Activated CD8-positive, alpha-beta T cell treated with anti-CD3 and anti-CD28 coated beads for 36 hours (primary cell): Measurements from ENCODE around the gene USP13. TPM values are rescaled to one million over a fixed set of nuclear protein-coding genes. Genes with fewer than 3 reads are reported as not detected.
A peak's percentile ranks its signal among the peaks of the same experiment; 100 is the strongest.
"Not testable (repeated sequence)": the region's sequence is repeated elsewhere in the genome, so short reads cannot be mapped to it uniquely, and the experiment has no call there.

ENCODE experiments used
- ATAC-seq: fragments of 200-7000 bp; cut with Tn5 transposase; one replicate; pipeline ENCODE4 v1.10.0; 2021; ENCODE audit warnings: mild to moderate bottlenecking, moderate library complexity
- CTCF ChIA-PET: fragments of 350-600 bp; sonication (Branson Sonifier 250); formaldehyde crosslinking; loops from one replicate; lab custom pipeline; 2021; ENCODE audit warnings: antibody characterized with exemption; lab: Charles Lee
- POLR2A ChIA-PET: fragments of 350-600 bp; sonication (Branson Sonifier 250); formaldehyde crosslinking; loops from one replicate; lab custom pipeline; 2021; ENCODE audit warnings: antibody characterized with exemption; lab: Charles Lee
- DNase-seq: peaks from one replicate; pipeline ENCODE4 v3.0.0-alpha.2; 2020
- H3K27ac Mint-ChIP-seq: one replicate; pipeline ENCODE4 v1.8.0; 2021; ENCODE audit warnings: mild to moderate bottlenecking, mixed read lengths
- H3K27me3 Mint-ChIP-seq: one replicate; pipeline ENCODE4 v1.8.0; 2021; ENCODE audit warnings: mixed read lengths
- H3K36me3 Mint-ChIP-seq: one replicate; pipeline ENCODE4 v1.8.0; 2021; ENCODE audit warnings: low read depth, mixed read lengths
- H3K4me1 Mint-ChIP-seq: one replicate; pipeline ENCODE4 v1.8.0; 2021; ENCODE audit warnings: low read depth, mixed read lengths
- H3K4me3 Mint-ChIP-seq: one replicate; pipeline ENCODE4 v1.8.0; 2021; ENCODE audit warnings: mild to moderate bottlenecking, moderate library complexity, mixed read lengths
- H3K9me3 Mint-ChIP-seq: one replicate; pipeline ENCODE4 v1.8.0; 2021; ENCODE audit warnings: mixed read lengths
- intact Hi-C: fragments of 100-400 bp; cut with micrococcal nuclease; formaldehyde crosslinking; loops from one replicate; pipeline ENCODE4 v1.10.0; 2022
- total RNA-seq, 2 experiments: library from RNA; stranded (reverse); gene quantifications; one replicate each; pipeline ENCODE4 v1.2.3, GENCODE V29; 2021
- TF ChIP-seq, protein P1 (sequence below): fragments of 200-600 bp; IDR thresholded peaks from one replicate; pipeline ENCODE4 v1.8.0; 2022; ENCODE audit warnings: antibody characterized with exemption, mild to moderate bottlenecking

Gene USP13
- total RNA-seq, 2 experiments from 2014 or later: 9.6 to 11.7 TPM

DNA sequence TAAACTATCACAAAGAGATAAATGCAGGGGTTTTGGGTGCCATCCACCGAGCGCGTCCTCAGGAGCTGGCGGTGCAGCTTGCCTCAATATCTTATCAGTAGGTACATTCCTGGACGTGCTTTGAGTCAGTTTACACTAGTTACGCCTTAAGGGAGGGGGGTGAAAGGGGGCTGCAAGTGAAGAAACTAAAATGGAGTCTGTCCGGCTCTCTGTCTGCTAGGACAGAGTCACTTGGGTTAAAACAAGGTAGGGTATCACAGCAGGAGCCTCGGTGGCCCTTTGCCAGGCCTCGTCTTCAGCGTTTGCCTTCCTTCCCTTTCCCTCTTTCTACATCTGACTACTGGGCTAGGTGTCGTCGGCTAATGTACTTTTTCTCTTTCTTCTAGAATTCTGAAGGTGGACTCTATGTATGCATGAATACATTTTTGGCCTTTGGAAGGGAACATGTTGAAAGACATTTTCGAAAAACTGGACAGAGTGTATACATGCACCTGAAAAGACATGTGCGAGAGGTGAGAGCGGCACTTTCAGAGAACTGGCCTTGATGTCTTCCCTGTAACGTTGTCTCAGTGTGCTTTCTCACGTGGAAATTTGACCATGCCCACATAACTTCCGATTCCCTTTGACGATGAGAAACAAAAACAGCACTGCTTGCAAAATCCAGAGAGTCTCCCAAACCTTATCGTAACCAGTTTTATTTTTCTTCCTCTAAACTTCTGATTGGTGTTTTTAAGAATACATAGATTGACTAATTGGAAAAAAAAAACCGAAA, 28.8 kb downstream of the USP13 start:
- Mint-ChIP-seq H3K9me3 (no peaks in the 10 kb centered on the region), H3K36me3 (peaks cover 6% of the 10 kb centered on the region), H3K27me3 (no peaks in the 10 kb centered on the region), H3K27ac (no peak overlapping the region), H3K4me3 (no peak overlapping the region), H3K4me1 (no peaks in the 10 kb centered on the region)
- TF ChIP-seq, protein P1, sequence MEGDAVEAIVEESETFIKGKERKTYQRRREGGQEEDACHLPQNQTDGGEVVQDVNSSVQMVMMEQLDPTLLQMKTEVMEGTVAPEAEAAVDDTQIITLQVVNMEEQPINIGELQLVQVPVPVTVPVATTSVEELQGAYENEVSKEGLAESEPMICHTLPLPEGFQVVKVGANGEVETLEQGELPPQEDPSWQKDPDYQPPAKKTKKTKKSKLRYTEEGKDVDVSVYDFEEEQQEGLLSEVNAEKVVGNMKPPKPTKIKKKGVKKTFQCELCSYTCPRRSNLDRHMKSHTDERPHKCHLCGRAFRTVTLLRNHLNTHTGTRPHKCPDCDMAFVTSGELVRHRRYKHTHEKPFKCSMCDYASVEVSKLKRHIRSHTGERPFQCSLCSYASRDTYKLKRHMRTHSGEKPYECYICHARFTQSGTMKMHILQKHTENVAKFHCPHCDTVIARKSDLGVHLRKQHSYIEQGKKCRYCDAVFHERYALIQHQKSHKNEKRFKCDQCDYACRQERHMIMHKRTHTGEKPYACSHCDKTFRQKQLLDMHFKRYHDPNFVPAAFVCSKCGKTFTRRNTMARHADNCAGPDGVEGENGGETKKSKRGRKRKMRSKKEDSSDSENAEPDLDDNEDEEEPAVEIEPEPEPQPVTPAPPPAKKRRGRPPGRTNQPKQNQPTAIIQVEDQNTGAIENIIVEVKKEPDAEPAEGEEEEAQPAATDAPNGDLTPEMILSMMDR: no peak
- POLR2A ChIA-PET: no interaction called here
- DNase-seq: no peak
- no peak for ATAC-seq
- CTCF ChIA-PET: no interaction called here
- intact Hi-C loops: no loop called here

DNA sequence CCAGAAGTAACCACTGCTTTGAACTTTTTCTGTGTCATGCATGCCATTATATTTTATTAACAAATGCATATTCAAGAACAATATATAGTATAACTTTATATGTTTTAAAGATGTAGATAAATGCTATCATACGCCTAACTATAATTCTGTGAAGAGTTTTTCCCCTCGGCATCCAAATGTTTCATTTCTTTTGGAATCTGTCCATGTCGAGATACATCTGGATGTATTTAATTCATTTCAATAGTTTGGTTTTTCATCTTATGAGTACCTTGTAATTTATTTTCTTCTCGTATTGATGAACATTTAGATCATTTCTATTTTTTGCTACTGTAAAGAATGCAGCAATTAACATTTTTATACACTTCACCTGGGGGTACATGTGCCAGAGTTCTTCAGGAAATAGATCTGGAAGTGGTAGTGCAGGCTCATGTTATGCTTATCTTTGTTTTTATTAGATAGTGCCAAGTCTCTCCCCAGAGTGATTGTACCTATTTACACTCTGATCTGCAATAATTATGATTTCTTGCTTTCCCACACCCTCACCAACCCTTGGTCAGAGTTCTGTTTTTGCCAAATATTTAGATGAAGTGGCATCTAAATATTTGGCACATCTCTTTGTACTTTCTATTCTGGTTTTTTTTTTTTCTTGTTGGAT, 29.7 kb downstream of the USP13 start:
- DNase-seq: no peak
- CTCF ChIA-PET: no interaction called here
- intact Hi-C loops: no loop called here
- TF ChIP-seq, protein P1: no peak
- H3K27me3 Mint-ChIP-seq: no peaks in the 10 kb centered on the region
- POLR2A ChIA-PET: no interaction called here
- ATAC-seq: no peak
- no peak overlapping the region for H3K4me3 Mint-ChIP-seq
- H3K36me3 Mint-ChIP-seq: peaks cover 6% of the 10 kb centered on the region
- H3K27ac Mint-ChIP-seq: no peak overlapping the region
- H3K9me3 Mint-ChIP-seq: no peaks in the 10 kb centered on the region
- H3K4me1 Mint-ChIP-seq: no peaks in the 10 kb centered on the region

DNA sequence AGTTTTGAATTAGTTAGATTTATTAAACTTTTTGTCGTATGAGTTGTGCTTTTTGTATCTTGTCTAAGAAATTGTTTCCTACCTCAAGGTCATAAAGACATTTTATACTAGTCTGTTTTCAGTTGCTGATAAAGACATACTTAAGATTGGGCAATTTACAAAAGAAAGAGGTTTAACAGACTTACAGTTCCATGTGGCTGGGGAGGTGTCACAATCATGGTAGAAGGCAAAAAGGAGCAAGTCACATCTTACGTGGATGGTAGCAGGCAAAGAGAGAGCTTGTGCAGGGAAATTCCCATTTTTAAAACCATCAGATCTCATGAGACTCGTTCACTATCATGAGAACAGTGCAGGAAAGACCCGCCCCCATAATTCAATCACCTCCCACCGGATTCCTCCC, 30.4 kb downstream of the USP13 start:
- H3K4me3 Mint-ChIP-seq, CTCF ChIA-PET: not testable (repeated sequence)

DNA sequence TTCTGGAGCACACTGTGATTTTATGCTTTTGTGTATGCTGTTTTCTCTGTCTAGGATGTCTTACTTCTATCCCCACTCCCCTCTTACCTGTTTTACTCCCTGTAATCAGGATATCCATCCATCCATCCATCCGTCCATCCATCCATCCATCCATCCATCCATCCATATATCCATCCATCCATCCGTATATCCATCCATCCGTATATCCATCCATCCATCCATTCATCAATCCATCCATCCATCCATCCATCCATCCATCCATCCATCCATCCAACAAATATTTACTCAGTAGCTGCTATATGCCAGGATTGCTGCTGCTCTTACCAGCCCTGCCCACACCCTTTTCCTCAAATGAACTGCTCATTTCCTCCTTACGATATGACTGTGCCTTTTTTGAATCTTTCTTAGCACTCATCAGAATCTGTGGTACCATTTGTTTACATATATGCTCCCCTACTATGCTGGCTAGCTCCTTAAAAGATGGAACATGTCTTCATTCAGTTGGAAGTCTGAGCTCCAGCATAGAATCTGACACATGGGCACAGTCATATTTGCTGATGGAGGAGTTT, 35.2 kb downstream of the USP13 start:
- H3K27me3 Mint-ChIP-seq: no peaks in the 10 kb centered on the region
- H3K36me3 Mint-ChIP-seq: peaks cover 9% of the 10 kb centered on the region
- H3K4me1 Mint-ChIP-seq: no peaks in the 10 kb centered on the region
- H3K4me3 Mint-ChIP-seq: no peak overlapping the region
- DNase-seq (no peak), ATAC-seq (peak; percentile 49)
- POLR2A ChIA-PET: no interaction called here
- intact Hi-C loops: no loop called here
- TF ChIP-seq, protein P1: no peak
- CTCF ChIA-PET: no interaction called here
- no peaks in the 10 kb centered on the region for H3K9me3 Mint-ChIP-seq
- no peak overlapping the region for H3K27ac Mint-ChIP-seq

More for the DNA sequence above, 30.4 kb downstream of the USP13 start:
- H3K9me3 Mint-ChIP-seq, H3K27me3 Mint-ChIP-seq, POLR2A ChIA-PET, H3K4me1 Mint-ChIP-seq, H3K36me3 Mint-ChIP-seq, DNase-seq, intact Hi-C loops, H3K27ac Mint-ChIP-seq, ATAC-seq: not testable (repeated sequence)

DNA sequence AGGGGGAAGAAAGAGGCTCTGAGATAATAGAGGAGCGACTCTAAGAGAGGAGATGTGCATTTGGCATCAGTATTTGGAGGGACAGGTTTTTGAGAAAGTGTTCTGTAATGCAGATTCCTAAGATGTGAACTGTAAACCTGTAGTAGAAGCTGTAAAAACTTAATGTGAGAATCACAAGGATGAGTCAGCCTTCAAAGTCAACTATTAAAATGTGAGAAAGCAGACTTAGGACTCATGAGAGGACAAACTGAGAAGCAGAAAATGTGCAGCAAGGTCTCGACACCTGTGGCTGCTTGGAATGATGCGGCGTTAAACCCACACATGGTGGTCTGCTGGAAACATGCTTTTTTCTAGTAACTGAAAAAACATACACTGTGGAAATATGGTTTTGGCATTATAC, 36.0 kb downstream of the USP13 start:
- Mint-ChIP-seq H3K36me3 (peaks cover 5% of the 10 kb centered on the region), H3K27ac (no peak overlapping the region), H3K9me3 (no peaks in the 10 kb centered on the region), H3K27me3 (no peaks in the 10 kb centered on the region), H3K4me3 (no peak overlapping the region), H3K4me1 (no peaks in the 10 kb centered on the region)
- intact Hi-C loops: no loop called here
- POLR2A ChIA-PET: no interaction called here
- DNase-seq (no peak), ATAC-seq (no peak)
- TF ChIP-seq, protein P1: no peak
- CTCF ChIA-PET: no interaction called here
